ENCODE results near the gene AUNIP.
A peak's percentile ranks its signal among the peaks of the same experiment; 100 is the strongest.

The AUNIP gene

GRCh38 chr1:25888426-25888987 is 29.2 kb upstream of the AUNIP start:
- no peak for ATAC-seq

GRCh38 chr1:25885602-25886001 is 26.3 kb upstream of the AUNIP start:
- ATAC-seq: no peak

- no peak for ATAC-seq
Observed at GRCh38 chr1:25881266-25881665, 22.0 kb upstream of the AUNIP start.

- ATAC-seq: no peak
Observed at GRCh38 chr1:25880518-25880917, 21.3 kb upstream of the AUNIP start.

DNA sequence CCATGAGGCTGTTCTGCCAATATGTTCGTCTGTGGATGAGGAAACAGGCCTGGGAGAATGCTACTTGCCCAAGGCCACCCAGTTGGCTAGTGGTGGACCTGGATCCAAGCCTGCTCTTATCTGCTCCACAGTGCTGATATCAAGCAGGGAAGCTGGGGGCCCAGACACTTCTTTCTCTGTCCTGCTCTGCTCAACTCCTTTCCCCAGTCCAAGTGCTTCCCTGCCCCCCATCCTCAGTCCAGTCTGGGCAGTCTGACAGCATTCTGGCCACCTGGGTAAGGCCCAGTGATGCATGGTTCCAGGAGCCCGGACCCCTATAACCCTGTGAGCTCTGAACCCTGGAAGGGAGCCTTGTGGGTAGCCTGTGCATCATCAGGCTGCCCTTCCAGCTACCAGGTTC is 20.4 kb upstream of the AUNIP start:
- ATAC-seq: no peak

DNA sequence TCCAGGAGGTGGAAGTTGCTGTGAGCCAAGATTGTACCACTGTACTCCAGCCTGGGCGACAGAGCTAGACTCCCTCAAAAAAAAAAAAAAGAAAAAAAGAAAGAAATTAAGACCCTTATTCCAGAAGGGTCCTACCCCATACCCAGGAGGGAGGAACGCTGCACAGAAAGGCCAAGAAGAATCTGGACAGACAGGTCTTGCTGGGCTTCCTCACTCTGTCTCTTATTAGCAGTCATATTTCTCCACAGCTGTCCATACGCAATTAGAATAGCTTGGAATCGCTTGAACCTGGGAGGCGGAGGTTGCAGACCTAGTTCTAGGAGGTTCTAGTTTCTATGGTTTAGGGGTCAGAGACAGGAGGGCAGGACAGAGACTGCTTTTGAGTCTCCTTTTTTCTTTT is 19.4 kb upstream of the AUNIP start:
- ATAC-seq: no peak

DNA sequence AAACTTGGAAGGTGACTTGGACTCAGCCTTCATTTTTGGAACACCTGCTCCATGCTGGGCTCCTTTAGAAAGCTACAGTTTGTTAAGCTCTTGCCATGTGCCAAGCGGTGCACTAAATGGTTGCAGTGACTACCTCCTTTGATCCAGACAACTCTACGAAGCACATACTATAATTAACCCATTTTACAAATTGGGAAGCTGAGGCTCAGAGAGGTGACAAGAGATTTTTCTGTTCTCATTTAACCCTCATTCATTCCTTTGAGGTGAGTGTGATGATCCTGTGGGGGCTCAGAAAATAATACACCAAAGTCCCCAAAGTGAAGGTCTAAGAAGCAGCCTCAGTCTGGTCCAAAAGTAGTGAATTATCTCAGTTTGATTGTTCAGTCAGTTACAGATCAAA is 17.9 kb upstream of the AUNIP start:
- ATAC-seq: no peak

DNA sequence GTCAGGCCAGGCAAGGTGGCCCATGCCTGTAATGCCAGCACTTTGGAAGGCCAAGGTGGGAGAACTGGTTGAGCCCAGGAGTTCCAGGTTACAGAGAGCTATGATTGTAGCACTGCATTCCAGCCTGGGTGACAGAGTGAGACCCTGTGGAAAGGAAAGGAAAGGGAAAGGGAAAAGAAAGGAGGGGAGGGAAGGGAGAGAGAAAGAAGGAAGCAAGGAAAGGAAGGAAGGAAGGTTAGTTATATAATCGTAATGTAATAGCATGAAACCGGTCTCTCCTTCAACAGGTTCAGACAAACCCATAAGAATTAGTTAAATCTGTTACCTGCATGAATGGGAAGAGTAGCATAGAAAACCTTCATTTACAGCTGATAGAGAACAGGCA is 17.4 kb upstream of the AUNIP start:
- ATAC-seq: no peak

GRCh38 chr1:25875856-25876692 is 16.8 kb upstream of the AUNIP start:
- ATAC-seq: peak; percentile 27 to 42

DNA sequence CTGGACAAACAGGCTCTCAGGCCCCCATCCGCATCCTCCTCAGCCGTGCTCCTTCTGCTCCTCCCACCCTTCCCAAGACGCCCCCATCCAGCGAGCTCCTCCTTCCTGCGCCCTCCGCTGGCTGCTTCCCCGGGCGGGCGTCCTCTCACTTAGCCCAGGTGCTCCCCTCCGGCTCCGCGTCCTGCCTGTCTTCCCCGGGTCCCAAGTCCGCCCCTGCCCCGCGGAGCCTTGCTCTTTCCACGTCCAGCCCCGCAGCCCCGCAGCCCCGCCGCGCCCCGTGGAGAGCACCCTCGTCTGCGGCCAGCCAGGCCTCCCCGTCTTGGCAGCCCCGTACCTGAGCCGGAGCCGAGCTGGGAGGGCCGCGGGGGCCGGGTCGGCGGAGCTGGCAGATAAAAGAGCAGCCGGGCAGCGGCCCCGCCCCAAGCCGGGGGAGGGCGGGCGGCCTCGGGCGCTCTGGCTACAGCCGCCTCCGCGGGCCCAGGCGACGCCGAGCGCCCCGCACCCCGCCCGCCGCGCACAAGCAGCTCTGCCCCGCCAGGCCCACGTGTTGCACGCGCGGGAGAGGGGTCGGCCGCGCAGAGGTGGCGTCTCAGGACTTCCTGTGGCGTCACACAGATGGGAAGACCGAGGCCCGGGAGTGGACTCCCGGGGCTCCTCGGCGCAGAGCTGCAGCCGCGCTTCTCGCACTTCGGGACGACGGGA is 16.0 kb upstream of the AUNIP start, which contains the start of gene PAQR7:
Gene PAQR7, minus strand, starts transcription at position 555 of the 702 bp plus-strand sequence. CDS start 11,869 bp downstream, outside the sequence.
- ATAC-seq: peak; percentile 85 to 87

DNA sequence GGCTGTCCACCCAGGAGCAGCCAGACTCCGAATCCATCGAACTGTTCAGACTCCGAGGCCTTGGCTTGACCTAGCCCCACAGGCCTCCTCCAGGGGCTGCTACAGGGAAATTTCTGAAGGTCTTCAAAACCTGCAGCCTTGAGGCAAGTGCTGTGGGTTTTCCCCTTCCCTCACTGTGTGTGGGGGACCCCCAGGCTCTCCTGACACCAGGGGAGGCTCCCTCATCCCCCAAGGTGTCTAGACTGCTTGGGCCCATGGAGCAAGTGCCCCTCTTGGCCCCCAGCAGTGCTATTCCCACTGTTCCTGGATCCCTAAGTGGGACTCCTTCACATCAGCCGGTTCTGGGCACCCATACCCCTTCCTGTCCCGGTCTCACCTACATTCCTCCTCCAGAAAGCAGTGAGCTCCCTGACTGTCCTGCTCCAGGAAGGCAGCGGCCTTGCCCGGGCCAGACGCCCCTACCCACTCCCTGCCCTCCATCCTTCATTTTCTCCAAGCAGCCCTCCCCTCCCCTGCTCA is 15.4 kb upstream of the AUNIP start:
- ATAC-seq: no peak

DNA sequence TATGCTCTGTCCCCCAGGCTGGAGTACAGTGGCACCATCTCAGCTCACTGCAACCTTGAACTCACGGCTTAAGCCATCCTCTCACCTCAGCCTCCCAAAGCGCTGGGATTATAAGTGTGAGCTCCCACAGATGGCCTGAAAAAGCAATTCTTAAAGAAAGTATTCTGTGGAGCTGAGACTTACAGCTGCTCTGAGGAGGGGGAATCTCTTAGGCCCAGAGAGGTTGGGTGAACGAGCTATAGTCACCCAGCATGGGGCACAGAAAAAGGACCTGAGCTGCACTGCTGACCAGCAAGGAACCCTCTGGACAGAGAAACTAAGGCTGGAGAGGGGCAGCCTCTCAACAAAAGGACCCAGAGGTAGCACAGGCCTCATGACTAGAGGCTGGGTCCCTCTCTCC is 15.0 kb upstream of the AUNIP start:
- no peak for ATAC-seq

DNA sequence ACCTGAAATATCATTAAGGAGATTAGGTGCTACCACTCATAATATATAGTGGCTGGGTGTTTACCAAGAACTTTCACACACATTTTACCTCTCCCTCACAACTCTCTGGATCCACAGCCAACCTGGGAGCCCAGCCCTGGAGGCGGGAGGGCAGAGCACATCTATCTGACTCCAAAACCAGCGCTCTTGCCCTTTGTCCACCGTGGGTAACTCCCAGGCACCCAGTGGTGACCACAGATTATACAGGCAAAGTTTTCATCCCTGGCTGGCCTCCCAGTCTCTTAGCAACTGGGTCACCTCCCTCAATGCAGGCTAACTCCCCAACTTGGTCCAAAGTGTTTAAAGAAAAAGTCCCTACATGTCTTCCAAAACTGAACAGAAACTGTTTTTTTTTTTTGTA is 13.9 kb upstream of the AUNIP start:
- no peak for ATAC-seq

DNA sequence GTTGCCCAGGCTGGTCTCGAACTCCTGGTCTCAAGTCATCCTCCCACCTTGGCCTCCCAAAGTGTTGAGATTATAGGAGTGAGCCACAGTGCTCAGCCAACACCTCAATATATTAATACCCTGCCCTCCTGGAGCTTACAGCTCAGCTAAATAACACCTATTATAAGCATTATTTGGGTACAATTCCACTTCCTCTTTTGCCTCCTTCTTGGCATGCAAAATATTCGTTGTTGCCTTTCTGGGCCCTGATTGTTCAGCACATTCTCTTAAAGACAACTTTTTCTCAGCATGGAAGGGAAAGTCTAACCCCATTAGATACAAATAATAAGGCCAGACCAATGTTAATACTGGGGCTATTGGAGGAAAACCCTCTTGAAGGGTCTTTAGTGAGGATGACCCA is 13.5 kb upstream of the AUNIP start:
- no peak for ATAC-seq

DNA sequence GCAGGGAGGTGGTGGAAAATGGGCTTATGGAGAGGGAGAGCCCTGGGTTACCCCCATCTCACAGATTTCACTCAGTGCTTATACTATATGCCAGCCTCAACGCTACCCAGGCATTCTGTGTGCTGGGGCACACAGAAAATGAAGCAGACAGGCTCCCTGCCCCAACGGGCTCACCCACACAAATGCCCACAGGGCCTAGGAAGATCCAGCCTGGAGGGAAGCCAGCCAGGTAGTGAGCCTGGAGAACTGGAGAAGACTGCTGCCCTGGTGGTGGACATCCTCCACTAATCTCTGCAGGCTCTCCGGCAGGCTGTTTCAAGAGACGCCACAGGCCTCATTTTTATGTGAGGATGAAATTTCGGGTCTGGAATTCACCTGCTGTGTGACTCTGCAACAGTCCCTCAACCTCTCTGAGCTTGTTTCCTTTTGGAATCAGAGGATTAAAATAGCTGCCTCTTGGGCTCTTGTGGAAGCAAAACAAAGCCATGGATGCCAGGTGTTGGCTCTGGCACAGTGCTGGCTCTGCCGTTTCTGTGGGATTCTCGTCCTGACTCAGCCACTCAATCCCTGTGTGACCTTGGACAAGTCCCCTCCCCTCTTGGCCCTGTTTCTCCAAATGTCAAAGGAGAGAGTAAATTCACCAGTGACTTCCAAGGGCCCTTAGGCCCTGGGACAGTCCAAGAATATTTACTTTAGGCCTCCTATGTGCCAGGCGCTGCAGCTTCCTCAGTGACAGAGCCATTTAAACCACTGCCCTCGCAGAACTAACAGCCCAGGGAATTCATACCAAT is 12.6 kb upstream of the AUNIP start:
- no peak for ATAC-seq

DNA sequence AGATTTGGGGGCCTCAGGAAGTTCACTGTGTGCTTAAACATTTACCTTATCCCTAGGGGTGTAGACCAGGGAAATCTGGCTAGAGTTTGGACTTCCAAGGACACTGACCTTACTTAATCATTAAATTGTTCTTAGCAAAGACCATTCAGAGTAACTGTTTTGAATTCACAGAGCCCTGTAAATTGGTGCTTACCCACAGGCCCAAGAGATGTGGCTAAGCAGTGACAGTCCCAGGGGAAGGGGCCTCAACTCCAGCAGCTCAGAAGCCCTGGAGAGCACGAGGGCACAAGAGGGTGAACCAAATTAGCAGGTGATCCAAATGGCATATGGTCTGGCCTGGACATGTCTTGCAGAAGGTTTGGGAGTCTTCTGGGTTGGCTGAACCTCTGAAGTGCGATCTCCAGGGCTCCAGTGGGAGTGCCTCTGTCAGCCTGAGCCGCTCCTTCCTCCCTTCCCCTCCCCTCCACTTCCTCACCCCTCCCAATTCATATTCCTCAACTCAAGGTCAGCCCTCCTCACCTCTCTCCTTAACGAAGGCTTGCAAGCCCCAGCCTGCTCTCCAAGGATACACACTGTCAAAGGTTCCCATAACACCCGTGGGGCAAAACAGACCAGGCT is 11.9 kb upstream of the AUNIP start:
- no peak for ATAC-seq

GRCh38 chr1:25870614-25871013 is 11.4 kb upstream of the AUNIP start:
- ATAC-seq: no peak

DNA sequence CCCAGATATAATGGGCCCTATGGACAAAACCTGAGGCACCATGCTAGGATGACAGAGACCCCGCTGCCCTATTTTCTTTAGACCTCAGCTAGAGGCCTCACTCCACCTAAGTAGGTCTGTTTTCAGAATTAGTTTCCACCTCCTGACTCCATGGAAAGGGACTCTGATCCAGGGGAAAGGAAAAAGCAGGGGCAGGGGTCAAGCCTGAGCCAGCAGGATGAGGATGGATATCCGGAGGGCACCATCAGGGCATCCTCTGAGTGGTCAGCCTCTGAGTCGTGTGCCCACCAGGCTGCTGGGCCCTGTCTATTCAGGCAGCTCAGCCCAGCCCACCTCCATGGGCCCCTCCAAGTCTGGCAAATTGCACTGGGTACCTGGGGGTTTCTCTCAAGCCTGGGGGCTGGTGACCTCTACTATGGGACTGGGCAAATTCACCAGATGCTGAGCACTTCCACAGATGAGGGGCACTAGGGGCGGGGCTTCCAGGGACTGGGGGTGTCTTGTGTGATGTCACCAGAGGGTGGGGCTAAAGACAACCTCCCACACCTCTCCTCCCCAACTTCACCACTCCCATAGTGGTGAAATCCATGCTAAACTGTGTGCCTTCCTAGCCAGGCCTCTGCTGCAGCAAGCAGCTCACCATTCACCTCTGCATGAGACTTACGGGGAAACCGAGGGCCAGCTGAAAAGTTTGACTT is 10.8 kb upstream of the AUNIP start:
- no peak for ATAC-seq

DNA sequence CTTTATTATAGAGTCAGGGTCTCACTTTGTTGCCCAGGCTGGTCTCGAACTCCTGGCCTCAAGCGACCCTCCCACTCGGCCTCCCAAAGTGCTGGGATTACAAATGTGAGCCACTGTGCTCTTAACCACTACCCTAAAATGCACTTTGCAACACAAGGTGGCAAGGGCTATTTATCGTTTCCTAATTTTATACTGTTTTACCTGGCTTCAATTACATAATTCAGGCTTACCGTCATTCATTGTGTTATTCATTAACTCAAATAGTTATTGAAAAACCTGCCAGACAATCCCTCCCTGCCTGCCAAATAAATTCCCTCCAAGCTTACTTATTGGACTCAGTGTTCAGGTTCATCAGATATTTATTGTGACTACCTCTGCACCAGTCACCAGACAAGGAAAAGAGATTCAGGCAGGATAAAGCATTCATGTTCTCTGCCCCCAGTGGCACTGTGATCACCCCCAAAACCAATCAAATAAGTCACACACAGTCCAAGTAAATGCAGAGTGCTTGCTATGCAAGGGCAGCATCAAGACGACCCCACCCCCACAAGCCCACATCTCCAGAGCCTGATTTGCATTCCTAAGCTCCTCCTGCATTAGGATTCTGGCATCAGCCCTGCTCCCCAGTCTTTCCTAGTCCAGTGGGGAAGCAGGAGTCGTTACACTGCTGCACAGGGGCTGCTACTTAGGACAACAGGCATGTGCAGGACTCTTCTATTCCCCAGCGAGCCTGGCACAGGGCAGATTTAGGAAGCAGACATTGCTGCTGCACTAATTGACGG is 8.1 kb upstream of the AUNIP start:
- no peak for ATAC-seq

DNA sequence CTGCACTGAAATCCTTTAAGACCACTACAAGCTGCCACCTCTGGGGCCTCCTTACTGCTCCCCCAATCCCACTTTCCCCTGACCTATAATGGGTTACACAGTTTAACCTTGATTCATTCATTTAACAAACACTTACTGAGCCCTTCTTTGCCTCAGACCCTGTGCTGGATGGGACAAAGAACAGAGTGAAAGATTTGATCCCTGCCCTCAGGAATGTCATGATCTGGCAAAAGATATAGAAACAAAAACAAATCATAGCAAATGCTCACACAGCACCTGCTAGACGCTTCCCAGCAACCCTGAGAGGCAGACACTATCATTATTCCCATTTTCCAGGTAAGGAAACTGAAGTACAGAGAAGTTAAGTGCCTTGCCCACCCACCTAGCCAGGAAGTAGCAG is 7.0 kb upstream of the AUNIP start:
- no peak for ATAC-seq

DNA sequence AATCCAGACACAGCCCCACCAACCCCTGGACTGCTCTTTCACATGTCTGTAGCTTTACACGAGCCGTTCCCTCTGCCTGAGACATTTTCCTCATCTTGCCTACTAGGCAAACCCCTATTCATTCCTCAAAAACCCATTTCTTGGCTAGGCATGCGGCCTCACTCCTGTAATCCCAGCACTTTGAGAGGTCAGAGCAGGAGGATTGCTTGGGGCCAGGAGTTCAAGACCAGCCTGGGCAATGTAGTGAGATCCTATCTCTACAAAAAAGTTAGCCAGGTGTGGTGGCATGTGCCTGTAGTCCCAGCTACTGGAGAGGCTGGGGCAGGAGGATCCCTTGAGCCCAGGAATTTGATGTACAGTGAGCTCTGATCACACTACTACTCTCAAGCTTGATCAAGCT is 5.2 kb upstream of the AUNIP start:
- ATAC-seq: no peak
